Upper lobe of left lung (tissue), 4 donors: Measurements from ENCODE around the gene OLFM2.

Source experiments
- CTCF ChIP-seq, 6 experiments: fragments of 450-650 bp in 4 of 6; fragments of 200-600 bp in 2 of 6; sonication (generic) in 2 of 6; IDR thresholded peaks; one replicate each; pipeline ENCODE4 v1.5.1; 2016 to 2019; ENCODE audit warnings: antibody characterized with exemption in 6 of 6
- EP300 ChIP-seq, 4 donors: sonication (generic); formaldehyde crosslinking; IDR thresholded peaks; one replicate each; pipeline ENCODE4 v1.5.1; 2017; ENCODE audit warnings: antibody characterized with exemption in 4 of 4, control low read depth in 2 of 4
- POLR2A ChIP-seq, 4 donors: fragments of 450-650 bp; IDR thresholded peaks; one replicate each; pipeline ENCODE4 v1.5.1; 2016 to 2017; ENCODE audit warnings: antibody characterized with exemption in 4 of 4, mild to moderate bottlenecking in 2 of 4

DNA sequence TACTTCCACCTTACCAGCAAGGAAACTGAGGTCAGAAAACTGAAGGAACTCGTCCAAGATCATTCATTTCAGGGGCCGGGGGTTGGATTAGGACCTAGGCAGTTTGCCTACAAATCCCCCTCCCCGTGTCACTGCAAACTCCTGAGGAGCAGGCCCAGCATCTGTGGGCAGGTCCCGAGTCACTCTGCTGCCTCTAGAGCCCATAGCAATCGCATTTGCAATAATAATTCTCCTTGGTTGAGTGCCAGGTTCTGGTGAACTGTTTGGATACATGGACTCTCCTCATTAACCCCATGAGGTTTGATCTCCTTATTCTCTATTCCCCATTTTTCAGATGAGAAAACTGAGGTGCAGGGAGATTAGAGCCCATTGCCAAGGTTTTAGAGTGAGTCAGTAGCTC lies 100.3 kb downstream of the OLFM2 start:
- TF ChIP-seq CTCF (IDR thresholded peaks at IDR 0.05) (no peak), POLR2A (IDR thresholded peaks at IDR 0.05) (no peak), EP300 (IDR thresholded peaks at IDR 0.05) (no peak)
